DOHH2 (cell line): Measurements from ENCODE around the gene NUBP2.

Experiments
- H3F3A ChIP-seq: fragments of 200-600 bp; sonication (generic), shearing (Covaris generic); 2 replicates; pipeline ENCODE4 v1.6.0; 2016; ENCODE audit warnings: antibody characterized with exemption, mild to moderate bottlenecking; ENCODE audit not compliant: control insufficient read depth, insufficient read depth
- H3K27ac ChIP-seq: fragments of 200-600 bp; sonication (generic); 2 replicates; pipeline ENCODE4 v1.5.1; 2014; ENCODE audit warnings: low read depth, mild to moderate bottlenecking, low read length, moderate library complexity
- H3K27me3 ChIP-seq: fragments of 200-600 bp; sonication (generic); 2 replicates; pipeline ENCODE4 v1.6.1; 2014; ENCODE audit warnings: mild to moderate bottlenecking, low read length, mixed read lengths; ENCODE audit not compliant: control insufficient read depth
- H3K36me3 ChIP-seq: fragments of 200-600 bp; sonication (generic); 2 replicates; pipeline ENCODE4 v1.6.1; 2014; ENCODE audit warnings: mild to moderate bottlenecking, low read length, moderate library complexity, mixed read lengths; ENCODE audit not compliant: control insufficient read depth
- H3K4me1 ChIP-seq: fragments of 200-600 bp; sonication (generic); 2 replicates; pipeline ENCODE4 v1.6.1; 2014; ENCODE audit warnings: mild to moderate bottlenecking, low read length, mixed read lengths; ENCODE audit not compliant: control insufficient read depth
- H3K4me2 ChIP-seq: fragments of 200-600 bp; sonication (generic); 2 replicates; pipeline ENCODE4 v1.6.0; 2014; ENCODE audit warnings: mild to moderate bottlenecking, low read length, moderate library complexity
- H3K4me3 ChIP-seq: fragments of 200-600 bp; sonication (generic); 2 replicates; pipeline ENCODE4 v1.5.1; 2014; ENCODE audit warnings: mild to moderate bottlenecking, low read length, mixed read lengths
- H3K79me2 ChIP-seq: fragments of 200-600 bp; sonication (generic); 2 replicates; pipeline ENCODE4 v1.6.1; 2014; ENCODE audit warnings: mild to moderate bottlenecking, low read length, mixed read lengths; ENCODE audit not compliant: control insufficient read depth
- H3K9me2 ChIP-seq: fragments of 200-600 bp; sonication (generic); replicated peaks from 2 replicates; pipeline ENCODE4 v1.6.1; 2014; ENCODE audit warnings: mild to moderate bottlenecking, low read length, mixed read lengths; ENCODE audit not compliant: control insufficient read depth
- H3K9me3 ChIP-seq: fragments of 200-600 bp; sonication (generic); 2 replicates; pipeline ENCODE4 v1.6.1; 2014; ENCODE audit warnings: antibody characterized with exemption, low read length, mixed read lengths; ENCODE audit not compliant: control insufficient read depth, insufficient read depth
- H4K20me1 ChIP-seq: fragments of 200-600 bp; sonication (generic); 2 replicates; pipeline ENCODE4 v1.6.0; 2014; ENCODE audit warnings: low read depth, mild to moderate bottlenecking, antibody characterized with exemption, low read length, moderate library complexity; ENCODE audit not compliant: control insufficient read depth, insufficient read depth
- EZH2phosphoT487 ChIP-seq: fragments of 200-600 bp; sonication (generic); IDR thresholded peaks from 2 replicates; pipeline ENCODE4 v1.6.1; 2017; ENCODE audit warnings: borderline replicate concordance, mild to moderate bottlenecking, antibody characterized with exemption, low read length, moderate library complexity, mixed read lengths
- TF ChIP-seq, protein P1 (sequence below): fragments of 200-600 bp; sonication (generic); IDR thresholded peaks from one replicate; pipeline ENCODE4 v1.5.1; 2014; ENCODE audit warnings: antibody characterized with exemption, mild to moderate bottlenecking, low read depth, low read length; ENCODE audit not compliant: poor library complexity, severe bottlenecking

Gene NUBP2

DNA sequence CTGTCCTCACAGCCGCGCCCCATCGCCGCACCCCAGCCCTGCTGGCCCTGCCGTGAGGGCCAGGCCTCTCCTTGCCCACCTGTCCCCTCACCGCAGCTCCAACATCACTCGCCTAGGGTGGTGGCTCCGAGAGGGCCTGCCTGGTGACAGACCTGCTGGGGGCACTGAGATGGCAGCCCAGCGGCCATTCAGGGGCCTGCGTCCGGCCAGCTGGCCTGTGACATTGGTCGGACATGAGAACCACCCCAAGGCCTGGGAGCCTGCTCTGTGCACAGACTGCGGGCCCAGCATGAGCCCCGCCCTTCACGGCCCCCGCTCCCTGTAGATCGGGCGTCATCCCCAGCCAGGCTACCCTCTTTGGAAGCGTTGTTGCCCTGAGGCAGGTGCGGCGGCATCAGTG is 23.2 kb upstream of the NUBP2 start:
- no peaks in the 10 kb centered on the region for H3K9me2 ChIP-seq
- H4K20me1 ChIP-seq = no peaks in the 10 kb centered on the region
- H3K79me2 ChIP-seq = no peaks in the 10 kb centered on the region
- H3F3A ChIP-seq = no peaks in the 10 kb centered on the region
- H3K4me3 ChIP-seq = no peak overlapping the region
- H3K4me2 ChIP-seq = no peak overlapping the region
- no peaks in the 10 kb centered on the region for H3K27me3 ChIP-seq
- H3K27ac ChIP-seq = no peak overlapping the region
- no peaks in the 10 kb centered on the region for H3K9me3 ChIP-seq
- H3K4me1 ChIP-seq = no peaks in the 10 kb centered on the region
- TF ChIP-seq EZH2phosphoT487 = no peak
- TF ChIP-seq, protein P1, sequence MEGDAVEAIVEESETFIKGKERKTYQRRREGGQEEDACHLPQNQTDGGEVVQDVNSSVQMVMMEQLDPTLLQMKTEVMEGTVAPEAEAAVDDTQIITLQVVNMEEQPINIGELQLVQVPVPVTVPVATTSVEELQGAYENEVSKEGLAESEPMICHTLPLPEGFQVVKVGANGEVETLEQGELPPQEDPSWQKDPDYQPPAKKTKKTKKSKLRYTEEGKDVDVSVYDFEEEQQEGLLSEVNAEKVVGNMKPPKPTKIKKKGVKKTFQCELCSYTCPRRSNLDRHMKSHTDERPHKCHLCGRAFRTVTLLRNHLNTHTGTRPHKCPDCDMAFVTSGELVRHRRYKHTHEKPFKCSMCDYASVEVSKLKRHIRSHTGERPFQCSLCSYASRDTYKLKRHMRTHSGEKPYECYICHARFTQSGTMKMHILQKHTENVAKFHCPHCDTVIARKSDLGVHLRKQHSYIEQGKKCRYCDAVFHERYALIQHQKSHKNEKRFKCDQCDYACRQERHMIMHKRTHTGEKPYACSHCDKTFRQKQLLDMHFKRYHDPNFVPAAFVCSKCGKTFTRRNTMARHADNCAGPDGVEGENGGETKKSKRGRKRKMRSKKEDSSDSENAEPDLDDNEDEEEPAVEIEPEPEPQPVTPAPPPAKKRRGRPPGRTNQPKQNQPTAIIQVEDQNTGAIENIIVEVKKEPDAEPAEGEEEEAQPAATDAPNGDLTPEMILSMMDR = no peak
- H3K36me3 ChIP-seq = peaks cover 50% of the 10 kb centered on the region

DNA sequence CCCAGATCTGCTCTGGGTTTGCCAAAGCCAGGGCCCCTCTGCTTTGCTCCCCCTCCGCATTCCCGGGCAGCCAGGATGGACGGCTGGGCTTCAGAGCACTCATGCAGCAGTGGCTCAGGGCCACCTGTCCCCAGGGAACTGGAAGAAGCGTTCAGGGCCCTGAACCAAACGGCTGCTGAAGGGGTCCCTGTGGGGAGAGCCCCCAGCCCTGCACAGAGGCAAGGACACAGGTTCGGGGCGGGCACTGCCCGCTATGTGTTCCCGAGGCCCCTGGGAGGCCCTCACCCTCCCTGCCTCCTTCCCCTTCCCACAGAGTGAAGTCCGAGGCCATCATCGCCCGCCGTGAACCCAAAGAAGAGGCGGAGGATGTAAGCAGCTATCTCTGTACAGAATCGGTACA is 21.8 kb upstream of the NUBP2 start:
- H3K36me3 ChIP-seq = peaks cover 60% of the 10 kb centered on the region
- no peaks in the 10 kb centered on the region for H3K4me1 ChIP-seq

DNA sequence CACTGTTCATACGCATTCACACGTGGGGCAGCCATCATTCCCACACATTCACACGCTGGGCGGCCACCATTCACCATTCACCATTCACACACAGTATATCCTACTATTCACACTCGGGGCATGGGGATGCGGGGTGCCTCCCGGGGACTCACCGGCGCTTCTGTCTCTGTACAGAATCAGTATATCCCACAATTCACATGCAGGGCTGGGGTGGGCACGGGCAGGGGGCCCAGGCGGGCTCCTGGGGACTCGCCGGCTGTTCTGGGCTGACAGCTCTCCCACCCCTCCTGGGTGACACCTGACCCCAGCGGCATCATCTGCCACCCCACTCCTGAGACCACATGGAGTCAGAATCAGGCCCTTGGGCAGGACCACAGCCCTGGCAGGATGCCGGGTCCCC is 21.0 kb upstream of the NUBP2 start:
- no peak overlapping the region for H3K4me2 ChIP-seq
- H3K27ac ChIP-seq = no peak overlapping the region
- peaks cover 65% of the 10 kb centered on the region for H3K36me3 ChIP-seq
- no peaks in the 10 kb centered on the region for H3K4me1 ChIP-seq
- no peaks in the 10 kb centered on the region for H3K9me2 ChIP-seq
- H3K9me3 ChIP-seq = no peaks in the 10 kb centered on the region
- no peak overlapping the region for H3K4me3 ChIP-seq
- no peak for TF ChIP-seq EZH2phosphoT487
- TF ChIP-seq, protein P1 = no peak
- no peaks in the 10 kb centered on the region for H3K79me2 ChIP-seq
- no peaks in the 10 kb centered on the region for H4K20me1 ChIP-seq
- no peaks in the 10 kb centered on the region for H3K27me3 ChIP-seq
- H3F3A ChIP-seq = no peaks in the 10 kb centered on the region

More for the DNA sequence above, 21.8 kb upstream of the NUBP2 start:
- Histone ChIP-seq H3K27ac (no peak overlapping the region), H4K20me1 (no peaks in the 10 kb centered on the region), H3K4me2 (no peak overlapping the region), H3K9me2 (no peaks in the 10 kb centered on the region), H3K79me2 (no peaks in the 10 kb centered on the region), H3F3A (no peaks in the 10 kb centered on the region), H3K4me3 (no peak overlapping the region), H3K27me3 (no peaks in the 10 kb centered on the region), H3K9me3 (no peaks in the 10 kb centered on the region)
- no peak for TF ChIP-seq EZH2phosphoT487
- TF ChIP-seq, protein P1 = no peak
